Gastroesophageal sphincter (tissue), 4 donors: ENCODE data around the gene TAS2R14. TPM values are rescaled to one million over a fixed set of nuclear protein-coding genes. Genes with fewer than 3 reads are reported as not detected.
A peak's percentile ranks its signal among the peaks of the same experiment; 100 is the strongest.

ENCODE experiments used
- ATAC-seq: fragments of 150-250 bp; one replicate; pipeline ENCODE4 v1.9.1; 2016; ENCODE audit warnings: mild to moderate bottlenecking, moderate library complexity
- H3K27ac ChIP-seq, 4 donors: fragments of 200-600 bp; sonication (generic) in 3 of 4; 1 replicate in 3 of 4; 2 replicates in 1 of 4; pipeline ENCODE4 v1.5.1; 2016 to 2019
- H3K27me3 ChIP-seq: fragments of 200-600 bp; sonication (generic); one replicate; pipeline ENCODE4 v1.5.1; 2019
- H3K36me3 ChIP-seq, 2 donors: fragments of 200-600 bp; sonication (generic); one replicate each; pipeline ENCODE4 v1.5.1; 2019; ENCODE audit warnings: control low read depth in 1 of 2
- H3K4me1 ChIP-seq, 3 donors: fragments of 200-600 bp; sonication (generic); 1 replicate in 2 of 3; 2 replicates in 1 of 3; pipeline ENCODE4 v1.5.1; 2016 to 2019; ENCODE audit warnings: control low read depth in 2 of 3
- H3K4me3 ChIP-seq, 2 donors: fragments of 200-600 bp; sonication (generic); one replicate each; pipeline ENCODE4 v1.5.1; 2019; ENCODE audit warnings: mild to moderate bottlenecking in 1 of 2, moderate library complexity in 1 of 2
- H3K9me3 ChIP-seq, 3 donors: fragments of 200-600 bp; sonication (generic); one replicate each; pipeline ENCODE4 v1.5.1; 2017 to 2019; ENCODE audit warnings: control low read depth in 2 of 3
- EP300 ChIP-seq: sonication (generic); formaldehyde crosslinking; IDR thresholded peaks from one replicate; pipeline ENCODE4 v1.6.1; 2017; ENCODE audit warnings: antibody characterized with exemption, mild to moderate bottlenecking
- POLR2A ChIP-seq, 2 donors: fragments of 450-650 bp; IDR thresholded peaks; one replicate each; pipeline ENCODE4 v1.6.1; 2017; ENCODE audit warnings: antibody characterized with exemption in 2 of 2, mild to moderate bottlenecking in 2 of 2, moderate library complexity in 1 of 2
- POLR2AphosphoS5 ChIP-seq: sonication (generic); formaldehyde crosslinking; IDR thresholded peaks from one replicate; pipeline ENCODE4 v1.6.1; 2017; ENCODE audit warnings: antibody characterized with exemption
- WGBS, 2 donors: methylation state at CpG; one replicate each; pipeline ENCODE4 v1.1.5; 2018; ENCODE audit warnings: low coverage in 1 of 2; 5-methylcytosine and 5-hydroxymethylcytosine counted together
- total RNA-seq, 4 donors: library from RNA; depleted of rRNA; stranded (reverse); fragments of >200 nt; gene quantifications; one replicate each; pipeline ENCODE4 v1.1.0, GENCODE V29; 2016
- TF ChIP-seq, protein P1 (sequence below), 4 experiments: fragments of 200-600 bp in 2 of 4; fragments of 450-650 bp in 2 of 4; sonication (generic) in 1 of 4; IDR thresholded peaks; one replicate each; pipeline ENCODE4 v1.5.1; 2017 to 2019; ENCODE audit warnings: antibody characterized with exemption in 4 of 4, mild to moderate bottlenecking in 2 of 4, moderate library complexity in 2 of 4

The TAS2R14 gene
- total RNA-seq, 4 donors from 2014 or later: 1.2 to 7.6 (median 3.9) TPM

DNA sequence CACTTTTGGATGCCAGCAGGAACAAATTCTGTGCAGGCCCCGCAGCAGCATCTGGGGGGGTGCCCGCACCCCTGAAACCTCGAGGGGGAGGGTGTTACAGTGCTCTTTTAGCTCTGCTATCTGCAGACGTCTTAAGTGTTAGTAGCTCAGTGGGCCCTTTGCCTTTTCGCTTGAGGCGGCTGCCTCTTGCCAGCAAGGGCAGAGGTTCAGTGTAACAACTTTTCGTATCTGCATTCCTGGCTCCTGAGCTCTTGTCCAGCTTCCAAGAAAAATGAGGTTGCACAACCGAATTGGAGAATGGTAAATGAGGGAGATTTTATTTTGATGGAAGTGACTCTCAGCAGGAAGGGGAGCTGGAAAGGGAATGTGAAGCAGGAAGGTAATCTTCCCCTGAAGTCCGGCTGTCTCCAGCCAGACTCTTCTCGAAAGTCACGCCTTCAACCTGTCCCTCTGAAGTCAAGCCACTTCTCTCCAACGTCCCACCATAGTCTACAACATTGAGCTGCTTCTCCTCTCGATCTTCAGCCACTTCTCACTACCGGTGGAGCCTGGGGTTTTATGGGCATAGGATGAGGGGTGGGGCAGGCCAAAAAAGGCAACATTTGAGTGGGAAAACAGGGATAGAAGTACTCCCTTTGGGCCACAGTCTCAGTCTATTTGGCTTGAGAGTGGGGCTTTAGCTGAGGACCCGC lies 29.8 kb upstream of the TAS2R14 start:
- no peaks in the 10 kb centered on the region for H3K36me3 ChIP-seq
- H3K9me3 ChIP-seq: no peaks in the 10 kb centered on the region
- TF ChIP-seq EP300 (no peak), POLR2A (IDR thresholded peaks at IDR 0.05) (no peak), POLR2AphosphoS5 (peak; percentile 32)
- no peak overlapping the region for H3K27ac ChIP-seq
- WGBS, 2 donors: 51 to 53% methylated on average over 6 to 11 of the region's 15 CpGs
- peaks cover 0 to 16% (median 0%) of the 10 kb centered on the region in 3 donors for H3K4me1 ChIP-seq
- peak; percentile 55 for ATAC-seq
- no peak overlapping the region for H3K4me3 ChIP-seq
- H3K27me3 ChIP-seq: no peaks in the 10 kb centered on the region

- no peaks in the 10 kb centered on the region for H3K9me3 ChIP-seq
- TF ChIP-seq POLR2AphosphoS5 (no peak), POLR2A (IDR thresholded peaks at IDR 0.05) (no peak), EP300 (no peak)
- TF ChIP-seq, protein P1, sequence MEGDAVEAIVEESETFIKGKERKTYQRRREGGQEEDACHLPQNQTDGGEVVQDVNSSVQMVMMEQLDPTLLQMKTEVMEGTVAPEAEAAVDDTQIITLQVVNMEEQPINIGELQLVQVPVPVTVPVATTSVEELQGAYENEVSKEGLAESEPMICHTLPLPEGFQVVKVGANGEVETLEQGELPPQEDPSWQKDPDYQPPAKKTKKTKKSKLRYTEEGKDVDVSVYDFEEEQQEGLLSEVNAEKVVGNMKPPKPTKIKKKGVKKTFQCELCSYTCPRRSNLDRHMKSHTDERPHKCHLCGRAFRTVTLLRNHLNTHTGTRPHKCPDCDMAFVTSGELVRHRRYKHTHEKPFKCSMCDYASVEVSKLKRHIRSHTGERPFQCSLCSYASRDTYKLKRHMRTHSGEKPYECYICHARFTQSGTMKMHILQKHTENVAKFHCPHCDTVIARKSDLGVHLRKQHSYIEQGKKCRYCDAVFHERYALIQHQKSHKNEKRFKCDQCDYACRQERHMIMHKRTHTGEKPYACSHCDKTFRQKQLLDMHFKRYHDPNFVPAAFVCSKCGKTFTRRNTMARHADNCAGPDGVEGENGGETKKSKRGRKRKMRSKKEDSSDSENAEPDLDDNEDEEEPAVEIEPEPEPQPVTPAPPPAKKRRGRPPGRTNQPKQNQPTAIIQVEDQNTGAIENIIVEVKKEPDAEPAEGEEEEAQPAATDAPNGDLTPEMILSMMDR (IDR thresholded peaks at IDR 0.05): no peak
- WGBS, 2 donors: 63 to 88% methylated on average over 1 to 2 of the region's 2 CpGs
- no peak overlapping the region for H3K4me3 ChIP-seq
- H3K27ac ChIP-seq: no peak overlapping the region
- no peak for ATAC-seq
- H3K36me3 ChIP-seq: no peaks in the 10 kb centered on the region
- H3K4me1 ChIP-seq: peaks cover 0 to 16% (median 0%) of the 10 kb centered on the region in 3 donors
- no peaks in the 10 kb centered on the region for H3K27me3 ChIP-seq
Measured at GRCh38 chr12:10967409-10967808, 28.3 kb upstream of the TAS2R14 start.

- H3K4me3 ChIP-seq: no peak overlapping the region
- TF ChIP-seq POLR2AphosphoS5: no peak
- TF ChIP-seq POLR2A (IDR thresholded peaks at IDR 0.05): no peak
- peaks cover 0 to 16% (median 0%) of the 10 kb centered on the region in 3 donors for H3K4me1 ChIP-seq
- no peak overlapping the region for H3K27ac ChIP-seq
- no peak for ATAC-seq
- H3K27me3 ChIP-seq: no peaks in the 10 kb centered on the region
- H3K9me3 ChIP-seq: no peaks in the 10 kb centered on the region
- no peaks in the 10 kb centered on the region for H3K36me3 ChIP-seq
Measured at GRCh38 chr12:10966314-10966713, 27.3 kb upstream of the TAS2R14 start.

GRCh38 chr12:10965476-10965875 lies 26.4 kb upstream of the TAS2R14 start:
- H3K9me3 ChIP-seq: no peaks in the 10 kb centered on the region
- no peaks in the 10 kb centered on the region for H3K36me3 ChIP-seq
- H3K27ac ChIP-seq: no peak overlapping the region
- WGBS, 2 donors: 85 to 94% methylated on average over 1 of the region's 1 CpG
- TF ChIP-seq POLR2AphosphoS5: no peak
- TF ChIP-seq, protein P1 (IDR thresholded peaks at IDR 0.05): no peak
- no peak for TF ChIP-seq POLR2A (IDR thresholded peaks at IDR 0.05)
- TF ChIP-seq EP300: no peak
- H3K4me3 ChIP-seq: no peak overlapping the region
- no peak for ATAC-seq
- no peaks in the 10 kb centered on the region for H3K27me3 ChIP-seq
- H3K4me1 ChIP-seq: peaks cover 0 to 16% (median 0%) of the 10 kb centered on the region in 3 donors

DNA sequence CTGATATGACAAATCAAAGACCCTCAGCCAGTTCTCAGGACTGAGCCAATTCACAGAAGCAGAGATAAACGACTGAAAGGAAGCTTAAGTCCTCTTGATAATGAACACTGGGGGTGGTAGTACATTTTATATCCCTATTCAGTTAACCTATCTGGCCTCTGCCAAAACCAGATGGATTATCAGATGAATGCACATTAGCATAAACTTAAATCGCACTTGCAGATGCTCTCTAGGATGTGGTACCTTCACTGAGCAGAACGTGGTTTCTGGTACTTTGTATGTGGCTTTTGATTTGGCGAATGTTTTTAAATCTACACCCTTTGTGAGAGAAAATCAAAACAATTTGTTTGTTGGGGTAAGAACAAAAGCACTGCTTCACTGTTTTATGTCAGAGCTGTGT lies 21.1 kb upstream of the TAS2R14 start:
- ATAC-seq: no peak
- Histone ChIP-seq H3K4me1 (no peaks in the 10 kb centered on the region), H3K4me3 (no peak overlapping the region), H3K27ac (no peak overlapping the region), H3K27me3 (no peaks in the 10 kb centered on the region), H3K9me3 (peaks cover 0 to 14% (median 0%) of the 10 kb centered on the region in 3 donors), H3K36me3 (peaks cover 0 to 5% of the 10 kb centered on the region in 2 donors)
- WGBS, 2 donors: 67 to 93% methylated on average over 3 to 4 of the region's 4 CpGs
- TF ChIP-seq POLR2AphosphoS5: no peak
- no peak for TF ChIP-seq EP300
- TF ChIP-seq, protein P1 (IDR thresholded peaks at IDR 0.05): no peak
- no peak for TF ChIP-seq POLR2A (IDR thresholded peaks at IDR 0.05)

GRCh38 chr12:10959804-10960203 lies 20.7 kb upstream of the TAS2R14 start:
- peaks cover 0 to 5% of the 10 kb centered on the region in 2 donors for H3K36me3 ChIP-seq
- peaks cover 0 to 16% (median 0%) of the 10 kb centered on the region in 3 donors for H3K9me3 ChIP-seq
- TF ChIP-seq, protein P1 (IDR thresholded peaks at IDR 0.05): no peak
- TF ChIP-seq EP300: no peak
- no peak for TF ChIP-seq POLR2A (IDR thresholded peaks at IDR 0.05)
- no peak for TF ChIP-seq POLR2AphosphoS5
- no peaks in the 10 kb centered on the region for H3K27me3 ChIP-seq
- H3K27ac ChIP-seq: no peak overlapping the region
- ATAC-seq: no peak
- no peaks in the 10 kb centered on the region for H3K4me1 ChIP-seq
- no peak overlapping the region for H3K4me3 ChIP-seq
- 78 to 100% methylated on average over 2 of the region's 2 CpGs for WGBS, 2 donors
